Measurements from ENCODE around the gene ELP1.
"Not testable (repeated sequence)": the region's sequence is repeated elsewhere in the genome, so short reads cannot be mapped to it uniquely, and the experiment has no call there.

DNA sequence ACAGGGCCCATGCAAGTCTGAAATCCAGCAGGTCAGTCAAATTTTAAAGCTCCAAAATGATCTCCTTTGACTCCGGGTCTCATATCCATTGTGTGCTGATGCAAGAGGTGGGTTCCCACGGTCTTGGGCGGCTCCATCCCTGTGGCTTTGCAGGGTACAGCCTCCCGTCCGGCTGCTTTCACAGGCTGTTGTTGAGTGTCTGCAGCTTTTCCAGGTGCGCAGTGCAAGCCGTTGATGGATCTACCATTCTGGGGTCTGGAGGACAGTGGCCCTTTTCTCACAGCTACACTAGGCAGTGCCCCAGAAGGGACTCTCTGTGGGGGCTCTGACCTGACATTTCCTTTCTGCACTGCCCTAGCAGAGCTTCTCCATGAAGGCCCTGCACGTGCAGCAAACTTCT lies 85.6 kb downstream of the ELP1 start:
- TF ChIP-seq, protein P1, sequence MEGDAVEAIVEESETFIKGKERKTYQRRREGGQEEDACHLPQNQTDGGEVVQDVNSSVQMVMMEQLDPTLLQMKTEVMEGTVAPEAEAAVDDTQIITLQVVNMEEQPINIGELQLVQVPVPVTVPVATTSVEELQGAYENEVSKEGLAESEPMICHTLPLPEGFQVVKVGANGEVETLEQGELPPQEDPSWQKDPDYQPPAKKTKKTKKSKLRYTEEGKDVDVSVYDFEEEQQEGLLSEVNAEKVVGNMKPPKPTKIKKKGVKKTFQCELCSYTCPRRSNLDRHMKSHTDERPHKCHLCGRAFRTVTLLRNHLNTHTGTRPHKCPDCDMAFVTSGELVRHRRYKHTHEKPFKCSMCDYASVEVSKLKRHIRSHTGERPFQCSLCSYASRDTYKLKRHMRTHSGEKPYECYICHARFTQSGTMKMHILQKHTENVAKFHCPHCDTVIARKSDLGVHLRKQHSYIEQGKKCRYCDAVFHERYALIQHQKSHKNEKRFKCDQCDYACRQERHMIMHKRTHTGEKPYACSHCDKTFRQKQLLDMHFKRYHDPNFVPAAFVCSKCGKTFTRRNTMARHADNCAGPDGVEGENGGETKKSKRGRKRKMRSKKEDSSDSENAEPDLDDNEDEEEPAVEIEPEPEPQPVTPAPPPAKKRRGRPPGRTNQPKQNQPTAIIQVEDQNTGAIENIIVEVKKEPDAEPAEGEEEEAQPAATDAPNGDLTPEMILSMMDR (IDR thresholded peaks at IDR 0.05; ENCODE audit: extremely low read depth in 1 of 2, insufficient read depth in 1 of 2, low read depth in 1 of 2, low read length in 2 of 2): not testable (repeated sequence)
- TF ChIP-seq POLR2A (IDR thresholded peaks at IDR 0.05; ENCODE audit: low read depth, low read length); EZH2 (IDR thresholded peaks at IDR 0.05; ENCODE audit: borderline replicate concordance, low read depth, low read length, severe bottlenecking); MYC (IDR thresholded peaks at IDR 0.05; ENCODE audit: low read depth, low read length): not testable (repeated sequence)

All from endothelial cell of umbilical vein (primary cell).